Heart left ventricle (tissue), 16 donors: ENCODE data around the gene SCP2D1. TPM values are rescaled to one million over a fixed set of nuclear protein-coding genes. Genes with fewer than 3 reads are reported as not detected.

ENCODE experiments used
- ATAC-seq, 4 donors: fragments of 200-7000 bp; cut with Tn5 transposase; one replicate each; pipeline ENCODE4 v1.9.1; 2020 to 2022; ENCODE audit warnings: moderate library complexity in 4 of 4, mild to moderate bottlenecking in 3 of 4, moderate number of reproducible peaks in 1 of 4
- DNase-seq, 5 donors: peaks; one replicate each; pipeline ENCODE4 v3.0.0-alpha.2; 2020
- H3K27ac ChIP-seq, 12 donors: fragments of 200-600 bp; sonication (generic) in 4 of 12; one replicate each; pipeline versions ENCODE4 v1.5.0 to v1.8.0; 2016 to 2022; ENCODE audit warnings: mild to moderate bottlenecking in 2 of 12
- H3K27me3 ChIP-seq, 9 donors: fragments of 200-600 bp; sonication (generic) in 2 of 9; one replicate each; pipeline versions ENCODE4 v1.5.1 to v1.8.0; 2016 to 2022; ENCODE audit warnings: mild to moderate bottlenecking in 3 of 9
- H3K36me3 ChIP-seq, 9 donors: fragments of 200-600 bp; sonication (generic) in 2 of 9; one replicate each; pipeline versions ENCODE4 v1.5.0 to v1.8.0; 2018 to 2022; ENCODE audit warnings: mild to moderate bottlenecking in 2 of 9
- H3K4me1 ChIP-seq, 12 donors: fragments of 200-600 bp; sonication (generic) in 4 of 12; one replicate each; pipeline versions ENCODE4 v1.5.0 to v1.8.0; 2016 to 2022; ENCODE audit warnings: mild to moderate bottlenecking in 3 of 12
- H3K4me3 ChIP-seq, 12 donors: fragments of 200-600 bp; sonication (generic) in 4 of 12; one replicate each; pipeline versions ENCODE4 v1.5.0 to v1.8.0; 2017 to 2022; ENCODE audit warnings: mild to moderate bottlenecking in 9 of 12, moderate library complexity in 4 of 12
- H3K9me3 ChIP-seq, 12 donors: fragments of 200-600 bp; sonication (generic) in 4 of 12; one replicate each; pipeline versions ENCODE4 v1.5.0 to v1.8.0; 2016 to 2022; ENCODE audit warnings: mild to moderate bottlenecking in 1 of 12
- CTCF ChIP-seq, 12 donors: fragments of 200-600 bp; sonication (generic) in 4 of 12; IDR thresholded peaks; one replicate each; pipeline versions ENCODE4 v1.5.0 to v1.8.0; 2018 to 2022; ENCODE audit warnings: antibody characterized with exemption in 12 of 12, mild to moderate bottlenecking in 5 of 12
- POLR2A ChIP-seq, 2 donors: fragments of 450-650 bp; IDR thresholded peaks; one replicate each; pipeline ENCODE4 v1.6.1; 2017; ENCODE audit warnings: antibody characterized with exemption in 2 of 2, mild to moderate bottlenecking in 2 of 2, moderate library complexity in 2 of 2
- WGBS, 4 donors: extraction: QIAGEN DNeasy Blood & Tissue Kit in 2 of 4; methylation state at CpG; one replicate each; pipeline versions ENCODE4 v1.1.5 to v1.1.7; 2013 to 2018; 5-methylcytosine and 5-hydroxymethylcytosine counted together
- intact Hi-C, 10 donors: fragments of 100-400 bp; cut with DNase I; formaldehyde crosslinking; loops; one replicate each; pipeline versions ENCODE4 v1.11.1 to v1.14.2; 2022
- polyA plus RNA-seq, 2 donors: library from polyadenylated mRNA; stranded (reverse); fragments of 200-250 nt; gene quantifications; one replicate each; pipeline ENCODE4 v1.2.3, GENCODE V29; 2013
- total RNA-seq, 9 donors: library from RNA; depleted of rRNA in 2 of 9; stranded (reverse); fragments of >200 nt in 2 of 9; fragmentation: NEBNext Ultra II Directional in 3 of 9; extraction: Animal tissue kit (Norgen Biotek cat#: 25700) in 3 of 9; gene quantifications; one replicate each; pipeline versions ENCODE4 v1.1.0 to v1.2.4, GENCODE V29; 2016 to 2023
- donor health status: ischemic (EF 13 %, LVEDD 7.1; RV severe dilation, severe dysfunction).
- donor health status: healthy with polysubstance abuse.
- donor health status: DM: no; HTN: yes; CAD: no.
- donor health status: DM: no; HTN: no; CAD: no.
- donor health status: ischemic (EF 25% LVEDD 6.9; RV normal size, moderate dysfunction).
- donor health status: ischemic (EF 25% LVEDD 5.7; RV mildly dilated, moderate dysfunction).
- donor health status: healthy.
- donor health status: DM: yes; HTN: yes; CAD: no.
- donor health status: ischemic (EF 35%, LVEDD 5.7; RV mildly dilated, moderate dysfunction).
- donor health status: nonischemic (EF 11% LVEDD 7.7; RV severe dilation, severe dysfunction).
- donor health status: DM: yes; HTN: yes; CAD: no.
- donor health status: PGD.
- donor health status: ischemic (EF 29% LVEDD 5.4; RV normal size, mild dysfunction).
- donor health status: nonischemic (EF 23%, LVEDD 6.1; RV moderate dilation, normal function).

The SCP2D1 gene
- total and polyA plus RNA-seq, 11 donors = not detected

- no peaks in the 10 kb centered on the region for H3K4me1 ChIP-seq
- H3K36me3 ChIP-seq = no peaks in the 10 kb centered on the region
- H3K27ac ChIP-seq = no peak overlapping the region
- no peak overlapping the region for H3K4me3 ChIP-seq
- TF ChIP-seq POLR2A (IDR thresholded peaks at IDR 0.05) (no peak), CTCF (IDR thresholded peaks at IDR 0.05) (no peak)
- intact Hi-C loops = no loop called here
- DNase-seq (no peak), ATAC-seq (no peak)
- H3K27me3 ChIP-seq = no peaks in the 10 kb centered on the region
- H3K9me3 ChIP-seq = no peaks in the 10 kb centered on the region
- WGBS, 4 donors = 74 to 84% (median 82%) methylated on average over 4 of the region's 4 CpGs
Measured at GRCh38 chr20:18853216-18853615, 39.6 kb downstream of the SCP2D1 start.

- Histone ChIP-seq H3K27me3 (no peaks in the 10 kb centered on the region), H3K27ac (no peak overlapping the region), H3K4me1 (no peaks in the 10 kb centered on the region), H3K9me3 (no peaks in the 10 kb centered on the region), H3K36me3 (no peaks in the 10 kb centered on the region), H3K4me3 (no peak overlapping the region)
- intact Hi-C loops = no loop called here
- TF ChIP-seq CTCF (IDR thresholded peaks at IDR 0.05) (no peak), POLR2A (IDR thresholded peaks at IDR 0.05) (no peak)
- DNase-seq (no peak), ATAC-seq (no peak)
- 64 to 94% (median 90%) methylated on average over 2 of the region's 2 CpGs for WGBS, 4 donors
Measured at GRCh38 chr20:18853946-18854646, 40.5 kb downstream of the SCP2D1 start.

GRCh38 chr20:18855882-18856281 lies 42.3 kb downstream of the SCP2D1 start:
- H3K4me1 ChIP-seq = no peaks in the 10 kb centered on the region
- H3K27ac ChIP-seq = no peak overlapping the region
- ATAC-seq = no peak
- no peak overlapping the region for H3K4me3 ChIP-seq
- WGBS, 4 donors = 80 to 86% (median 81%) methylated on average over 2 of the region's 2 CpGs
- no peak for DNase-seq
- H3K9me3 ChIP-seq = peaks cover 0 to 11% (median under 1%) of the 10 kb centered on the region in 12 donors
- no peaks in the 10 kb centered on the region for H3K36me3 ChIP-seq
- TF ChIP-seq POLR2A (IDR thresholded peaks at IDR 0.05) (no peak), CTCF (IDR thresholded peaks at IDR 0.05) (no peak)
- intact Hi-C loops = no loop called here
- H3K27me3 ChIP-seq = no peaks in the 10 kb centered on the region

- Histone ChIP-seq H3K27me3 (no peaks in the 10 kb centered on the region), H3K27ac (no peak overlapping the region), H3K4me3 (no peak overlapping the region), H3K4me1 (no peaks in the 10 kb centered on the region), H3K36me3 (no peaks in the 10 kb centered on the region), H3K9me3 (peaks cover 0 to 17% (median 3%) of the 10 kb centered on the region in 12 donors)
- no peak for DNase-seq
- ATAC-seq = no peak
- TF ChIP-seq POLR2A (IDR thresholded peaks at IDR 0.05) (no peak), CTCF (IDR thresholded peaks at IDR 0.05) (no peak)
- WGBS, 4 donors = 48 to 69% (median 56%) methylated on average over 2 of the region's 2 CpGs
- intact Hi-C loops = no loop called here
Measured at GRCh38 chr20:18856873-18857272, 43.3 kb downstream of the SCP2D1 start.
